Activated CD4-positive, alpha-beta T cell treated with anti-CD3 and anti-CD28 coated beads, Interleukin-2, Interleukin-4, amounts not matched to agents 100 ng/mL and 50 ng/mL, durations not matched to agents 16 hours and 8 hours (primary cell): ENCODE data around the gene STRN4.
"Not testable (repeated sequence)": the region's sequence is repeated elsewhere in the genome, so short reads cannot be mapped to it uniquely, and the experiment has no call there.

Experiments used
- DNase-seq: peaks from one replicate; pipeline ENCODE4 v3.0.0-alpha.2; 2020; ENCODE audit warnings: low spot score

Gene STRN4

GRCh38 chr19:46746281-46747057 lies at the start of gene STRN4:
Gene STRN4, minus strand, starts transcription at chr19:46746450. Its CDS starts 20 bp downstream, at chr19:46746430.
- peak; percentile 39 for DNase-seq

GRCh38 chr19:46791944-46792343 lies 45.7 kb upstream of the STRN4 start:
- peak; percentile 63 for DNase-seq

- DNase-seq: no peak
Measured at GRCh38 chr19:46789371-46789770, 43.1 kb upstream of the STRN4 start.

- DNase-seq: no peak
Measured at GRCh38 chr19:46788968-46789338, 42.7 kb upstream of the STRN4 start.

GRCh38 chr19:46788262-46788967 lies 42.2 kb upstream of the STRN4 start, which contains the start of gene SLC1A5:
Gene SLC1A5, minus strand, starts transcription at chr19:46788594. Its CDS starts 629 bp downstream, at chr19:46787965.
- DNase-seq: peak; percentile 99

GRCh38 chr19:46787331-46788261 lies 41.3 kb upstream of the STRN4 start:
- peak; percentile 42 for DNase-seq

- no peak for DNase-seq
Measured at GRCh38 chr19:46787040-46787330, 40.7 kb upstream of the STRN4 start.

GRCh38 chr19:46786236-46787039 lies 40.2 kb upstream of the STRN4 start:
- DNase-seq: peak; percentile 95

GRCh38 chr19:46785980-46786235 lies 39.7 kb upstream of the STRN4 start:
- DNase-seq: no peak

GRCh38 chr19:46785054-46785979 lies 39.1 kb upstream of the STRN4 start:
- peak; percentile 15 for DNase-seq

- peak; percentile 90 for DNase-seq
Measured at GRCh38 chr19:46784262-46785053, 38.2 kb upstream of the STRN4 start.

GRCh38 chr19:46783670-46784069 lies 37.4 kb upstream of the STRN4 start:
- no peak for DNase-seq

GRCh38 chr19:46782355-46783019 lies 36.2 kb upstream of the STRN4 start:
- no peak for DNase-seq

GRCh38 chr19:46777956-46778645 lies 31.9 kb upstream of the STRN4 start:
- not testable (repeated sequence) for DNase-seq

- DNase-seq: no peak
Measured at GRCh38 chr19:46776927-46777911, 31.0 kb upstream of the STRN4 start.

- no peak for DNase-seq
Measured at GRCh38 chr19:46775642-46776258, 29.5 kb upstream of the STRN4 start.

GRCh38 chr19:46773018-46773399 lies 26.8 kb upstream of the STRN4 start:
- DNase-seq: no peak
